HepG2 (cell line): Measurements from ENCODE around the gene SMYD4. TPM values are rescaled to one million over a fixed set of nuclear protein-coding genes. Genes with fewer than 3 reads are reported as not detected.

Experiments
- ELF1 ChIP-seq: sonication (generic); formaldehyde crosslinking; IDR thresholded peaks from 2 replicates; pipeline ENCODE4 v1.4.0; 2020; ENCODE audit warnings: missing genetic modification reagents
- ETV5 ChIP-seq: IDR thresholded peaks from 2 replicates; pipeline ENCODE4 v1.6.1; 2018; ENCODE audit warnings: missing biosample characterization, missing genetic modification reagents, inconsistent platforms, borderline replicate concordance
- EZH2 ChIP-seq: conservative IDR thresholded peaks from 2 replicates; pipeline ENCODE4 v1.6.1; 2012; ENCODE audit warnings: mild to moderate bottlenecking, low read depth, low read length, moderate library complexity
- GPN1 ChIP-seq: sonication (generic); formaldehyde crosslinking; IDR thresholded peaks from 2 replicates; pipeline ENCODE4 v1.5.1; 2020; ENCODE audit warnings: missing genetic modification reagents, borderline replicate concordance
- HNRNPH1 ChIP-seq: fragments of 200-400 bp; formaldehyde crosslinking; optimal IDR thresholded peaks from 2 replicates; pipeline ENCODE3; 2017; ENCODE audit warnings: mild to moderate bottlenecking, low read depth, low read length
- KDM2A ChIP-seq: sonication (generic); formaldehyde crosslinking; IDR thresholded peaks from 2 replicates; pipeline ENCODE4 v1.4.0; 2020; ENCODE audit warnings: low read depth, missing genetic modification reagents, borderline replicate concordance
- NFKBIZ ChIP-seq: IDR thresholded peaks from 2 replicates; pipeline ENCODE4 v1.6.1; 2018; ENCODE audit warnings: missing genetic modification reagents, missing compliant biosample characterization
- TRIM24 ChIP-seq: sonication (generic); formaldehyde crosslinking; IDR thresholded peaks from 2 replicates; pipeline ENCODE4 v1.8.0; 2022; ENCODE audit warnings: mild to moderate bottlenecking, missing genetic modification reagents
- ZBTB20 ChIP-seq: sonication (generic); formaldehyde crosslinking; IDR thresholded peaks from 2 replicates; pipeline ENCODE4 v1.8.1; 2023; ENCODE audit warnings: missing genetic modification reagents, low read depth, mild to moderate bottlenecking, borderline replicate concordance
- ZFP36 ChIP-seq: fragments of 150-350 bp; IDR thresholded peaks from 2 replicates; pipeline ENCODE4 v1.6.1; 2018; ENCODE audit warnings: borderline replicate concordance, low read length, low read depth; ENCODE audit not compliant: partially characterized antibody
- ZKSCAN8 ChIP-seq: IDR thresholded peaks from 2 replicates; pipeline ENCODE4 v1.6.1; 2016; ENCODE audit warnings: borderline replicate concordance, missing genetic modification reagents, missing compliant biosample characterization
- ZNF326 ChIP-seq: sonication (generic); formaldehyde crosslinking; IDR thresholded peaks from 2 replicates; pipeline ENCODE4 v1.4.0; 2020; ENCODE audit warnings: missing genetic modification reagents, borderline replicate concordance
- ZNF720 ChIP-seq: sonication (generic); formaldehyde crosslinking; IDR thresholded peaks from 2 replicates; pipeline ENCODE4 v1.4.0; 2020; ENCODE audit warnings: missing genetic modification reagents
- ZNF883 ChIP-seq: sonication (generic); formaldehyde crosslinking; IDR thresholded peaks from 2 replicates; pipeline ENCODE4 v1.5.1; 2020; ENCODE audit warnings: mild to moderate bottlenecking, missing genetic modification reagents; ENCODE audit errors: not compliant biosample characterization
- polyA plus RNA-seq, 8 experiments: library from polyadenylated mRNA; depleted of rRNA in 3 of 8; stranded (reverse) in 7 of 8; unstranded in 1 of 8; fragments of >200 nt; fragmentation: Illumina TruSeq in 4 of 8; extraction: Trizol in 4 of 8; gene quantifications; 2 replicates each; pipeline versions ENCODE4 v1.2.1 to v1.2.3, GENCODE V29; 2011 to 2016; ENCODE audit warnings: low read depth in 4 of 8, missing spikeins in 1 of 8, mixed read lengths in 1 of 8; ENCODE audit not compliant: insufficient read depth in 1 of 8
- total RNA-seq, 5 experiments: library from RNA; depleted of rRNA; stranded (reverse); fragments of >200 nt; fragmentation: Illumina TruSeq; extraction: Trizol; gene quantifications; 2 replicates each; pipeline ENCODE4 v1.2.3, GENCODE V29; 2016; ENCODE audit warnings: low read depth in 1 of 5
- TF ChIP-seq, protein P1 (sequence below): IDR thresholded peaks from 2 replicates; pipeline ENCODE4 v1.6.1; 2012; ENCODE audit warnings: low read length, improper control_type of control experiment
- TF ChIP-seq, protein P2 (sequence below): sonication (generic); formaldehyde crosslinking; conservative IDR thresholded peaks from 2 replicates; pipeline ENCODE4 v1.4.0; 2020; ENCODE audit warnings: missing genetic modification reagents
- TF ChIP-seq, protein P3 (sequence below): IDR thresholded peaks from 2 replicates; pipeline ENCODE4 v1.6.1; 2016; ENCODE audit warnings: mild to moderate bottlenecking, missing biosample characterization, missing genetic modification reagents
- TF ChIP-seq, protein P4 (sequence below): sonication (generic); formaldehyde crosslinking; IDR thresholded peaks from 2 replicates; pipeline ENCODE4 v1.8.0; 2022; ENCODE audit warnings: low read depth, missing genetic modification reagents
- TF ChIP-seq, protein P5 (sequence below): sonication (generic); formaldehyde crosslinking; IDR thresholded peaks from 2 replicates; pipeline ENCODE4 v1.5.0; 2020; ENCODE audit warnings: mild to moderate bottlenecking, missing genetic modification reagents, moderate library complexity

Gene SMYD4
- total and polyA plus RNA-seq, 2 of the 13 experiments (the other 11 are each of a cell fraction or from before 2014, with no cell fraction given): 7.4 to 11.3 TPM

DNA sequence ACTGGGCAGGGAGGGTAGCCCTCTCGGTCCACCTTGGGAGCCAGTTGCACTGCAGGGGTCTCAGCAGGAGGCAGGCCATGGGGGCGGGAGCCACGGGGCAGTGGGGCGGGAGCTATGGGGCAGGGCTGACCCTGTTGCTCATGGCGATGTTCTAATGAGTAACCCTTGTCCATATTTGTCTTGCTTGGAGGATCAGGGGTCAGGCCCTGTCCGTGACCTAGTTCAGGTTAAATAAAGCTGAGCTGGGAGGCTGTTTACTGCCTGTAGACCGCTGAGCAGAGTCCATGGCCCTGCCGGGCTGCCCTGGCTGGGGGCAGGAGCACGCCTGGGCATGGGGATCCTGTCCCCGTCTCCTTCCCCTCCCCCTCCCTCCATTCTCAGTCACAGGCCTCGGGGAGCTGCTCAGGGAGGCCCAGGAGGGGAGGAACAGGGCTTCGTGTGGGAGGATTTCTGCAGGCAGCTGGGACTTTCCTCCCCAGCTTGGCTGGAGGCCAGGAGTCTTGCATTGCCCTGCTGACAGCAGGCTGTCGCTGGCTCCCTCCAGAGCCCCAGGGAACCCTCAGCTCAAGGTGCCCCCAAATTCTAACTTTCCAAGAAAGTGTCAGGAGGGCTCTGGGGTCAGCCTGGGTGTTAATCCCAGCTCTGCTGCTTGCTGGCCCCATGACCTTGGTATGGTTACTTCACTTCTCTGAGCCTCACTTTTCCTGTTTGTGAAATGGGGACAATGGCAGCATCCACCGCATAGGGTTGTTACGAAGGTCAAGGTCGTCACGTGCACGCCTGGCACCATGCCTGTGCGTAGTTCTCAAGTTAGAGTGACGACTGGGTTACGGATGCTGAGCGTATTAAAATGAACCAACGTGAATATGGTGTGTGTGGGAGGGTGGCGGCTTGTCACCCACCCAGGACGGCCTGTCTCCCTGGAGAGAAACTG lies 93.1 kb downstream of the SMYD4 start (continued):
- TF ChIP-seq, protein P1, sequence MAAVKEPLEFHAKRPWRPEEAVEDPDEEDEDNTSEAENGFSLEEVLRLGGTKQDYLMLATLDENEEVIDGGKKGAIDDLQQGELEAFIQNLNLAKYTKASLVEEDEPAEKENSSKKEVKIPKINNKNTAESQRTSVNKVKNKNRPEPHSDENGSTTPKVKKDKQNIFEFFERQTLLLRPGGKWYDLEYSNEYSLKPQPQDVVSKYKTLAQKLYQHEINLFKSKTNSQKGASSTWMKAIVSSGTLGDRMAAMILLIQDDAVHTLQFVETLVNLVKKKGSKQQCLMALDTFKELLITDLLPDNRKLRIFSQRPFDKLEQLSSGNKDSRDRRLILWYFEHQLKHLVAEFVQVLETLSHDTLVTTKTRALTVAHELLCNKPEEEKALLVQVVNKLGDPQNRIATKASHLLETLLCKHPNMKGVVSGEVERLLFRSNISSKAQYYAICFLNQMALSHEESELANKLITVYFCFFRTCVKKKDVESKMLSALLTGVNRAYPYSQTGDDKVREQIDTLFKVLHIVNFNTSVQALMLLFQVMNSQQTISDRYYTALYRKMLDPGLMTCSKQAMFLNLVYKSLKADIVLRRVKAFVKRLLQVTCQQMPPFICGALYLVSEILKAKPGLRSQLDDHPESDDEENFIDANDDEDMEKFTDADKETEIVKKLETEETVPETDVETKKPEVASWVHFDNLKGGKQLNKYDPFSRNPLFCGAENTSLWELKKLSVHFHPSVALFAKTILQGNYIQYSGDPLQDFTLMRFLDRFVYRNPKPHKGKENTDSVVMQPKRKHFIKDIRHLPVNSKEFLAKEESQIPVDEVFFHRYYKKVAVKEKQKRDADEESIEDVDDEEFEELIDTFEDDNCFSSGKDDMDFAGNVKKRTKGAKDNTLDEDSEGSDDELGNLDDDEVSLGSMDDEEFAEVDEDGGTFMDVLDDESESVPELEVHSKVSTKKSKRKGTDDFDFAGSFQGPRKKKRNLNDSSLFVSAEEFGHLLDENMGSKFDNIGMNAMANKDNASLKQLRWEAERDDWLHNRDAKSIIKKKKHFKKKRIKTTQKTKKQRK: no peak
- TF ChIP-seq NFKBIZ (CRISPR knock-in tag) (peak; percentile 68), KDM2A (CRISPR knock-in tag) (0 out of 2 replicates have a peak, but pooled peaks have one; percentile 25), ZNF326 (CRISPR knock-in tag) (no peak), ZKSCAN8 (peak; percentile 78; the same call in 1 of the 2 replicates), ZNF883 (CRISPR knock-in tag) (no peak), ELF1 (CRISPR knock-in tag) (0 out of 2 replicates have a peak, but pooled peaks have one; percentile 22), ZBTB20 (peak; percentile 69; the same call in 1 of the 2 replicates), EZH2 (no peak), ZNF720 (CRISPR knock-in tag) (no peak), TRIM24 (CRISPR knock-in tag) (no peak; the same call in 1 of the 2 replicates), HNRNPH1 (no peak), ZFP36 (no peak), ETV5 (CRISPR knock-in tag) (peak; percentile 78; the same call in 1 of the 2 replicates), GPN1 (no peak)
- TF ChIP-seq, protein P2, sequence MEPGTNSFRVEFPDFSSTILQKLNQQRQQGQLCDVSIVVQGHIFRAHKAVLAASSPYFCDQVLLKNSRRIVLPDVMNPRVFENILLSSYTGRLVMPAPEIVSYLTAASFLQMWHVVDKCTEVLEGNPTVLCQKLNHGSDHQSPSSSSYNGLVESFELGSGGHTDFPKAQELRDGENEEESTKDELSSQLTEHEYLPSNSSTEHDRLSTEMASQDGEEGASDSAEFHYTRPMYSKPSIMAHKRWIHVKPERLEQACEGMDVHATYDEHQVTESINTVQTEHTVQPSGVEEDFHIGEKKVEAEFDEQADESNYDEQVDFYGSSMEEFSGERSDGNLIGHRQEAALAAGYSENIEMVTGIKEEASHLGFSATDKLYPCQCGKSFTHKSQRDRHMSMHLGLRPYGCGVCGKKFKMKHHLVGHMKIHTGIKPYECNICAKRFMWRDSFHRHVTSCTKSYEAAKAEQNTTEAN: peak; percentile 84
- TF ChIP-seq, protein P3, sequence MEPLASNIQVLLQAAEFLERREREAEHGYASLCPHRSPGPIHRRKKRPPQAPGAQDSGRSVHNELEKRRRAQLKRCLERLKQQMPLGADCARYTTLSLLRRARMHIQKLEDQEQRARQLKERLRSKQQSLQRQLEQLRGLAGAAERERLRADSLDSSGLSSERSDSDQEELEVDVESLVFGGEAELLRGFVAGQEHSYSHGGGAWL (CRISPR knock-in tag): peak; percentile 6
- TF ChIP-seq, protein P4, sequence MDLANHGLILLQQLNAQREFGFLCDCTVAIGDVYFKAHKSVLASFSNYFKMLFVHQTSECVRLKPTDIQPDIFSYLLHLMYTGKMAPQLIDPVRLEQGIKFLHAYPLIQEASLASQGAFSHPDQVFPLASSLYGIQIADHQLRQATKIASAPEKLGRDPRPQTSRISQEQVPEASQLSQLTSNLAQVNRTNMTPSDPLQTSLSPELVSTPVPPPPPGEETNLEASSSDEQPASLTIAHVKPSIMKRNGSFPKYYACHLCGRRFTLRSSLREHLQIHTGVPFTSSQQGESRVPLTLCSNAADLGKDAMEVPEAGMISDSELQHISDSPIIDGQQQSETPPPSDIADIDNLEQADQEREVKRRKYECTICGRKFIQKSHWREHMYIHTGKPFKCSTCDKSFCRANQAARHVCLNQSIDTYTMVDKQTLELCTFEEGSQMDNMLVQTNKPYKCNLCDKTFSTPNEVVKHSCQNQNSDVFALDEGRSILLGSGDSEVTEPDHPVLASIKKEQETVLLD (CRISPR knock-in tag): peak; percentile 36; the same call in 1 of the 2 replicates
- TF ChIP-seq, protein P5, sequence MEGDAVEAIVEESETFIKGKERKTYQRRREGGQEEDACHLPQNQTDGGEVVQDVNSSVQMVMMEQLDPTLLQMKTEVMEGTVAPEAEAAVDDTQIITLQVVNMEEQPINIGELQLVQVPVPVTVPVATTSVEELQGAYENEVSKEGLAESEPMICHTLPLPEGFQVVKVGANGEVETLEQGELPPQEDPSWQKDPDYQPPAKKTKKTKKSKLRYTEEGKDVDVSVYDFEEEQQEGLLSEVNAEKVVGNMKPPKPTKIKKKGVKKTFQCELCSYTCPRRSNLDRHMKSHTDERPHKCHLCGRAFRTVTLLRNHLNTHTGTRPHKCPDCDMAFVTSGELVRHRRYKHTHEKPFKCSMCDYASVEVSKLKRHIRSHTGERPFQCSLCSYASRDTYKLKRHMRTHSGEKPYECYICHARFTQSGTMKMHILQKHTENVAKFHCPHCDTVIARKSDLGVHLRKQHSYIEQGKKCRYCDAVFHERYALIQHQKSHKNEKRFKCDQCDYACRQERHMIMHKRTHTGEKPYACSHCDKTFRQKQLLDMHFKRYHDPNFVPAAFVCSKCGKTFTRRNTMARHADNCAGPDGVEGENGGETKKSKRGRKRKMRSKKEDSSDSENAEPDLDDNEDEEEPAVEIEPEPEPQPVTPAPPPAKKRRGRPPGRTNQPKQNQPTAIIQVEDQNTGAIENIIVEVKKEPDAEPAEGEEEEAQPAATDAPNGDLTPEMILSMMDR (CRISPR knock-in tag): peak; percentile 12
